ENCODE measurements around the gene TRIM2. TPM values are rescaled to one million over a fixed set of nuclear protein-coding genes. Genes with fewer than 3 reads are reported as not detected.

TRIM2 gene
- total and polyA plus RNA-seq, 7 experiments from 2014 or later: 0.12 to 3.9 (median 2.1) TPM

DNA sequence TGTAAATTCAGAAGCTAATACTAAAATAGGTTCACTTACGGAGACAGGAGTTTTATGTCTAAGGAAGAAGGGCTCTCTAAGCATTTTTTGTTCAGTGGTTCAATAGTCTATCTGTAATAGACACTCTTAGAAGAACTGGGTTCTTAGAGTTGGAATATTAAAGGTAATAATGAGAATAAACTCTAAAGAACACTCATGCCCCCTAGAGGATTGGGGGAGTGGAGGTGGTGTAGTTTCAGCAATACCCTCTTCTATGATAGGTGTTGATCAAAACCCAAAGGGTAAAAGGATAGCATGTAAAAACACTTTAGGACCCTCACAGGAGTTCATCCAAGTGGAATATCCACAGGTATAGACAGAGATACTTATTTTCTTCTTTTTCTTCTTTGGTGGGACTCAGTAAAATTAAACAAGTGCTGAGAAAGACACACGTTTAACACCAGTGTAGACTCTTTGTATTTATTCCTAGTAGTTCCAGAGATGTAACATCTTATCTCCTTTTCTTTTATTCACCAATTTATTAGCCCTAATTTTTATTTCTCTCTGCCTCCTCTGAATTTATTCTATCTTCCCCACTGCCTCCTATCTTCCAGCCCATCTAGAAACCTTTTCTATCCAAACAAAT, 114.6 kb downstream of the TRIM2 start:
- DNase-seq (peak in 6 of 9 donors; percentile 11 to 56 (median 44)), ATAC-seq (peak; percentile 54)
- intact Hi-C loops (cut with micrococcal nuclease): loop anchor here (1.0 to 5.0 kb wide), 7 partner anchors 72 to 473 kb away; no protein-coding TSS in a partner anchor
- Histone ChIP-seq H3K4me1 (ENCODE audit: control insufficient read depth in 2 of 2, insufficient read depth in 2 of 2, low read length in 2 of 2) (no peaks in the 10 kb centered on the region), H3K27ac (ENCODE audit: low read depth, low read length) (no peak overlapping the region), H3K9me3 (ENCODE audit: control insufficient read depth in 2 of 3, low read length in 3 of 3) (no peaks in the 10 kb centered on the region), H3K36me3 (ENCODE audit: control insufficient read depth in 2 of 3, insufficient read depth in 3 of 3, low read length in 3 of 3) (no peaks in the 10 kb centered on the region), H3K4me3 (ENCODE audit: low read length) (no peak overlapping the region), H3K27me3 (ENCODE audit: control insufficient read depth in 2 of 2, insufficient read depth in 2 of 2, low read length in 2 of 2) (no peaks in the 10 kb centered on the region)
- Mint-ChIP-seq H3K4me3 (no peak overlapping the region), H3K27ac (no peak overlapping the region), H3K27me3 (no peaks in the 10 kb centered on the region), H3K9me3 (no peaks in the 10 kb centered on the region), H3K4me1 (no peaks in the 10 kb centered on the region), H3K36me3 (peaks cover 0 to 4% (median 0%) of the 10 kb centered on the region in 5 donors)
- ChIA-PET CTCF (interaction anchor here (0.7 to 3.8 kb wide), 8 partner anchors 24 to 325 kb away, joined by 3 to 18 read pairs (median 4); partner anchors contain the start of gene MND1), POLR2A (no interaction called here)

DNA sequence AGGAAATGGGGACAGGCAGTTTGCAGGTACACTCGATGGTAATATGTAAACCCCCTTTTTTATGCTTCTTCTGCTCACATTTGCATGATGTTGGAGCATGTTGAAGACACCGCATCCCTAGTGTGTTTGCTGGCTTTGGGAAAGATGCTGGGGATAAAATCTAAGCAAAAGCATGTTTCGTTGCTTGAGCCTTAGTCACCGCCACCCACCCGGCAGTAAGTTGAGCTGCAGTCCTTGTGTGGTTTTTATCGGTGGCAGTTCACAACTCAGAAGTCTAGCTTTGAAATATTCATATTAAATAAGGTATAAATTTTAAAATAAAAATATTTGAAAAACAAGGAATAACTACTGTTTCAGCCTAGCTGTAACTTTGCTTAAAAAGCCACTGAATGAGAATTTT, 118.5 kb downstream of the TRIM2 start:
- H3K27me3 Mint-ChIP-seq: peaks cover 0 to 11% (median 0%) of the 10 kb centered on the region in 5 donors

DNA sequence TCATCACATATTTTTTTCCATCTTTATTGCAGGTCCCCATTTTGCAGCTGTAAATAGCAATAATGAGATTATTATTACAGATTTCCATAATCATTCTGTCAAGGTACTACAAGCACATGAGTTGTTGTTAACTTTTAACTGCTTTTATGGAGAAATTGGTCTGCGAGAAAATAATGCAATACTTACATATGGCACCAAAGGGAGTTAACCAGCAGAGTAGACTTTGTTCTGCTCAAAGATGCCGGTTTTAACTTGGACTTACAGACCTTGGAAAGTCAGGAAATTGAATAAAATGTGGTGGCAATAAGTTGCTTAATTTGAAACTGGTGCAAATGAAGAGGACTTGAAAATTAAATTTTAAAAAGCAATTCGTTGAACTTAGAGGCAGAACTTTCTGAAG, 119.8 kb downstream of the TRIM2 start:
- no peaks in the 10 kb centered on the region for H3K36me3 ChIP-seq (ENCODE audit: control insufficient read depth in 2 of 3, insufficient read depth in 3 of 3, low read length in 3 of 3)
- CTCF ChIA-PET: interaction anchor here (1.6 kb wide), 1 partner anchor 179 kb away, joined by 5 read pairs; no protein-coding TSS in a partner anchor
- POLR2A ChIA-PET: no interaction called here

More for the DNA sequence above, 118.5 kb downstream of the TRIM2 start:
- Mint-ChIP-seq H3K4me1 (no peaks in the 10 kb centered on the region), H3K4me3 (no peak overlapping the region), H3K9me3 (no peaks in the 10 kb centered on the region), H3K27ac (no peak overlapping the region), H3K36me3 (peaks cover 0 to 8% (median 0%) of the 10 kb centered on the region in 5 donors)
- Histone ChIP-seq H3K27me3 (ENCODE audit: control insufficient read depth in 2 of 2, insufficient read depth in 2 of 2, low read length in 2 of 2) (no peaks in the 10 kb centered on the region), H3K27ac (ENCODE audit: low read depth, low read length) (no peak overlapping the region), H3K36me3 (ENCODE audit: control insufficient read depth in 2 of 3, insufficient read depth in 3 of 3, low read length in 3 of 3) (no peaks in the 10 kb centered on the region), H3K9me3 (ENCODE audit: control insufficient read depth in 2 of 3, low read length in 3 of 3) (no peaks in the 10 kb centered on the region), H3K4me1 (ENCODE audit: control insufficient read depth in 2 of 2, insufficient read depth in 2 of 2, low read length in 2 of 2) (no peaks in the 10 kb centered on the region), H3K4me3 (ENCODE audit: low read length) (no peak overlapping the region)
- CTCF ChIA-PET: interaction anchor here (1.1 to 1.6 kb wide), 2 partner anchors 178 to 195 kb away, joined by 3 to 5 read pairs; no protein-coding TSS in a partner anchor
- no peak for ATAC-seq
- POLR2A ChIA-PET: interaction anchor here (0.7 kb wide), 1 partner anchor 74 kb away, joined by 3 read pairs; no protein-coding TSS in a partner anchor
- DNase-seq: no peak
- intact Hi-C loops (cut with micrococcal nuclease): no loop called here

DNA sequence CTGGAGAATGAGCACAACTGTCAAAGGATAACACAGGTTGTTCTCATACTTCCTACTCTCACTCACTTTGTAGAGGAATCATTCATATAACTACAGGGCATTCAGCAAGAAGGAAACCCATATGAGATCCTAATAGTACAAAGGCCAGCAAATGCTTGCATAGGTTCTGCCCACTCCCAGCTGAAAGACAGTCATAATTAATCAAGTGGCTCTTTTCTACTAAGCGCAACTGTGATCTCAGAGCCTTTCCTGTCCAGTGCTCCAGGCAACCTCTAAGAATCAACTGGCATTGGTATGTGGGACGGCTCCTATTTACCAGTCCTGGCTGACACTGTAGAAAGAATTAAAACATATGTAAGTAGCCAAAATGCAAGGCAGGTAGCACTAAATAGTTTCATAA, 121.3 kb downstream of the TRIM2 start:
- Histone ChIP-seq H3K4me3 (ENCODE audit: low read length) (no peak overlapping the region), H3K4me1 (ENCODE audit: control insufficient read depth in 2 of 2, insufficient read depth in 2 of 2, low read length in 2 of 2) (no peaks in the 10 kb centered on the region), H3K36me3 (ENCODE audit: control insufficient read depth in 2 of 3, insufficient read depth in 3 of 3, low read length in 3 of 3) (no peaks in the 10 kb centered on the region), H3K27ac (ENCODE audit: low read depth, low read length) (no peak overlapping the region), H3K9me3 (ENCODE audit: control insufficient read depth in 2 of 3, low read length in 3 of 3) (no peaks in the 10 kb centered on the region), H3K27me3 (ENCODE audit: control insufficient read depth in 2 of 2, insufficient read depth in 2 of 2, low read length in 2 of 2) (no peaks in the 10 kb centered on the region)
- Mint-ChIP-seq H3K27ac (no peak overlapping the region), H3K9me3 (no peaks in the 10 kb centered on the region), H3K4me1 (no peaks in the 10 kb centered on the region), H3K27me3 (peaks cover 0 to 11% (median 0%) of the 10 kb centered on the region in 5 donors), H3K4me3 (no peak overlapping the region), H3K36me3 (peaks cover 0 to 5% (median 0%) of the 10 kb centered on the region in 5 donors)
- CTCF ChIA-PET: interaction anchor here (0.6 to 0.9 kb wide), 2 partner anchors 112 to 183 kb away, joined by 4 read pairs; no protein-coding TSS in a partner anchor
- intact Hi-C loops (cut with micrococcal nuclease): no loop called here
- ATAC-seq: no peak
- POLR2A ChIA-PET: interaction anchor here (0.6 kb wide), 1 partner anchor 801 kb away, joined by 3 read pairs; no protein-coding TSS in a partner anchor
- no peak for DNase-seq

More for the DNA sequence above, 119.8 kb downstream of the TRIM2 start:
- Mint-ChIP-seq H3K27me3 (peaks cover 0 to 11% (median 0%) of the 10 kb centered on the region in 5 donors), H3K36me3 (peaks cover 0 to 8% (median 0%) of the 10 kb centered on the region in 5 donors), H3K4me3 (no peak overlapping the region), H3K4me1 (no peaks in the 10 kb centered on the region), H3K27ac (no peak overlapping the region), H3K9me3 (no peaks in the 10 kb centered on the region)
- ATAC-seq (no peak), DNase-seq (no peak)
- Histone ChIP-seq H3K4me1 (ENCODE audit: control insufficient read depth in 2 of 2, insufficient read depth in 2 of 2, low read length in 2 of 2) (no peaks in the 10 kb centered on the region), H3K4me3 (ENCODE audit: low read length) (no peak overlapping the region), H3K27ac (ENCODE audit: low read depth, low read length) (no peak overlapping the region), H3K27me3 (ENCODE audit: control insufficient read depth in 2 of 2, insufficient read depth in 2 of 2, low read length in 2 of 2) (no peaks in the 10 kb centered on the region), H3K9me3 (ENCODE audit: control insufficient read depth in 2 of 3, low read length in 3 of 3) (no peaks in the 10 kb centered on the region)
- intact Hi-C loops (cut with micrococcal nuclease): no loop called here

DNA sequence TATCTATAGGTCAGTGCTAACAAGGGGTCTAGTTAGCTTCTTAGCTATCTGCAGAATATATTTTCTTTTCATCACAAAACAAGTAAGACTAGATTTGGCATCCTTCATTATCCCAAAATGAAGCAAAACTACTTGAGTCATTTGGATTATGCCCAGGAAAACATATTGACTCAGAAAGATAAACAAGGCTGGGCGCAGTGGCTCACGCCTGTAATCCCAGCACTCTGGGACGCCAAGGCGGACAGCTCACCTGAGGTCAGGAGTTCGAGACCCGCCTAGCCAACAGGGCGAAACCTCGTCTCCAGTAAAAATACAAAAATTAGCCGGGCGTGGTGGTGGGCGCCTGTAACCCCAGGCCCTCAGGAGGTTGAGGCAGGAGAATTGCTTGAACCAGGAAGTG, 122.3 kb downstream of the TRIM2 start:
- intact Hi-C loops (cut with micrococcal nuclease): no loop called here
- Histone ChIP-seq H3K27ac (ENCODE audit: low read depth, low read length) (no peak overlapping the region), H3K4me3 (ENCODE audit: low read length) (no peak overlapping the region), H3K9me3 (ENCODE audit: control insufficient read depth in 2 of 3, low read length in 3 of 3) (no peaks in the 10 kb centered on the region), H3K36me3 (ENCODE audit: control insufficient read depth in 2 of 3, insufficient read depth in 3 of 3, low read length in 3 of 3) (no peaks in the 10 kb centered on the region), H3K4me1 (ENCODE audit: control insufficient read depth in 2 of 2, insufficient read depth in 2 of 2, low read length in 2 of 2) (no peaks in the 10 kb centered on the region), H3K27me3 (ENCODE audit: control insufficient read depth in 2 of 2, insufficient read depth in 2 of 2, low read length in 2 of 2) (no peaks in the 10 kb centered on the region)
- ATAC-seq: no peak
- ChIA-PET CTCF (interaction anchor here (0.7 to 0.9 kb wide), 2 partner anchors 10 to 184 kb away, joined by 3 to 4 read pairs; no protein-coding TSS in a partner anchor), POLR2A (no interaction called here)
- Mint-ChIP-seq H3K27ac (no peak overlapping the region), H3K9me3 (no peaks in the 10 kb centered on the region), H3K36me3 (peaks cover 0 to 5% (median 0%) of the 10 kb centered on the region in 5 donors), H3K27me3 (peaks cover 0 to 15% (median 0%) of the 10 kb centered on the region in 5 donors), H3K4me1 (no peaks in the 10 kb centered on the region), H3K4me3 (no peak overlapping the region)
- no peak for DNase-seq

DNA sequence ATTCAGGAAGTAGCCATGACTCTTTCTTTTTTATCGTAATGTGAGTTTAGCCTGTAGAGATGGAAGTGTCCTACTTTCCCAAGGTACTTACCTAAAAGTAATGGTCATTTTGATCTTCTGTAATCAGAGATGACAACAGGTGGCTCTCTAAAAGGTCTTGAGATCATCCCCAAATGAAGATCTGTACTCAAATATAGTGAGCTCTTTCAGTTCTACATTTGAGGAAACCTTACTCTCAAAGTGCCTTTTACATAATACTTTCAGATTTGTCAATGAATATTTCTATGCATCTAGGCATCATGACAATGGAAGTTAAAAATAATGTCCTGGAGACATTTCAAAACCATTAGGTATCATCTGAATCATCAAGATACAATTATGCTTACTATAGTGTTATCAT, 123.0 kb downstream of the TRIM2 start:
- no peak overlapping the region for H3K4me3 Mint-ChIP-seq
- Histone ChIP-seq H3K4me3 (ENCODE audit: low read length) (no peak overlapping the region), H3K27me3 (ENCODE audit: control insufficient read depth in 2 of 2, insufficient read depth in 2 of 2, low read length in 2 of 2) (no peaks in the 10 kb centered on the region), H3K27ac (ENCODE audit: low read depth, low read length) (no peak overlapping the region), H3K4me1 (ENCODE audit: control insufficient read depth in 2 of 2, insufficient read depth in 2 of 2, low read length in 2 of 2) (no peaks in the 10 kb centered on the region), H3K36me3 (ENCODE audit: control insufficient read depth in 2 of 3, insufficient read depth in 3 of 3, low read length in 3 of 3) (no peaks in the 10 kb centered on the region), H3K9me3 (ENCODE audit: control insufficient read depth in 2 of 3, low read length in 3 of 3) (no peaks in the 10 kb centered on the region)
- peaks cover 0 to 15% (median 0%) of the 10 kb centered on the region in 5 donors for H3K27me3 Mint-ChIP-seq
- no peak overlapping the region for H3K27ac Mint-ChIP-seq
- H3K4me1 Mint-ChIP-seq: no peaks in the 10 kb centered on the region
- intact Hi-C loops (cut with micrococcal nuclease): no loop called here
- ChIA-PET POLR2A (no interaction called here), CTCF (no interaction called here)
- peaks cover 0 to 5% (median 0%) of the 10 kb centered on the region in 5 donors for H3K36me3 Mint-ChIP-seq
- ATAC-seq: no peak
- H3K9me3 Mint-ChIP-seq: no peaks in the 10 kb centered on the region
- no peak for DNase-seq
